ENCODE results near the gene IGFL2. TPM values are rescaled to one million over a fixed set of nuclear protein-coding genes. Genes with fewer than 3 reads are reported as not detected.

The IGFL2 gene
- total and polyA plus RNA-seq, 9 of the 15 experiments (the other 6 are each of a cell fraction or from before 2014, with no cell fraction given), result 0.42 to 1.7 (median 0.75) TPM; not detected in 2

GRCh38 chr19:46210669-46211068, 62.6 kb downstream of the IGFL2 start (continued):
- TF ChIP-seq MGA (IDR thresholded peaks at IDR 0.05) (0 out of 2 replicates have a peak, but pooled peaks have one; percentile 28), SMARCE1 (IDR thresholded peaks at IDR 0.05) (no peak), ZNF398 (CRISPR knock-in tag; IDR thresholded peaks at IDR 0.05) (no peak), ZNF239 (CRISPR knock-in tag; IDR thresholded peaks at IDR 0.05) (no peak), SNIP1 (IDR thresholded peaks at IDR 0.05; ENCODE audit: low read depth) (no peak), CUX1 (CRISPR knock-in tag; IDR thresholded peaks at IDR 0.05) (peak; percentile 74; the same call in 1 of the 2 replicates), HNRNPLL (IDR thresholded peaks at IDR 0.05; ENCODE audit: low read depth, low read length, poor library complexity, severe bottlenecking) (no peak), NCOR1 (IDR thresholded peaks at IDR 0.05) (0 out of 2 replicates have a peak, but pooled peaks have one; percentile 21)

Data from K562 (cell line).